Aorta (tissue), 5 donors: ENCODE results near the gene SKP1. TPM values are rescaled to one million over a fixed set of nuclear protein-coding genes. Genes with fewer than 3 reads are reported as not detected.
A peak's percentile ranks its signal among the peaks of the same experiment; 100 is the strongest.
"Not testable (repeated sequence)": the region's sequence is repeated elsewhere in the genome, so short reads cannot be mapped to it uniquely, and the experiment has no call there.

Experiments used
- ATAC-seq: fragments of 200-7000 bp; cut with Tn5 transposase; one replicate; pipeline ENCODE4 v1.9.1; 2022; ENCODE audit warnings: moderate library complexity; ENCODE audit not compliant: low FRiP score
- DNase-seq, 2 donors: peaks; one replicate each; pipeline ENCODE4 v3.0.0-alpha.2; 2020
- H3K27ac ChIP-seq, 2 donors: one replicate each; pipeline ENCODE4 v1.5.1; 2013; ENCODE audit warnings: low read length in 2 of 2, mild to moderate bottlenecking in 2 of 2, moderate library complexity in 2 of 2, control low read depth in 1 of 2, inconsistent platforms in 1 of 2, low read depth in 1 of 2
- H3K27me3 ChIP-seq, 2 donors: one replicate each; pipeline ENCODE4 v1.6.1; 2013; ENCODE audit warnings: control low read depth in 1 of 2, low read length in 1 of 2, mild to moderate bottlenecking in 1 of 2, moderate library complexity in 1 of 2; ENCODE audit not compliant: insufficient read depth in 2 of 2, control insufficient read depth in 1 of 2
- H3K36me3 ChIP-seq, 2 donors: one replicate each; pipeline ENCODE4 v1.6.1; 2013; ENCODE audit warnings: control low read depth in 1 of 2, low read length in 1 of 2, mild to moderate bottlenecking in 1 of 2; ENCODE audit not compliant: insufficient read depth in 2 of 2, control insufficient read depth in 1 of 2
- H3K4me1 ChIP-seq, 2 donors: one replicate each; pipeline ENCODE4 v1.6.1; 2013; ENCODE audit warnings: low read length in 2 of 2, control low read depth in 1 of 2, mild to moderate bottlenecking in 1 of 2, moderate library complexity in 1 of 2; ENCODE audit not compliant: insufficient read depth in 2 of 2, control insufficient read depth in 1 of 2
- H3K4me3 ChIP-seq, 2 donors: one replicate each; pipeline ENCODE4 v1.5.1; 2013; ENCODE audit warnings: low read length in 2 of 2, control low read depth in 1 of 2, mild to moderate bottlenecking in 1 of 2
- H3K9me3 ChIP-seq: one replicate; pipeline ENCODE4 v1.6.1; 2013; ENCODE audit warnings: mild to moderate bottlenecking, low read length; ENCODE audit not compliant: control insufficient read depth
- WGBS, 2 donors: extraction: QIAGEN DNeasy Blood & Tissue Kit; methylation state at CpG; one replicate each; pipeline ENCODE4 v1.1.7; 2013; 5-methylcytosine and 5-hydroxymethylcytosine counted together
- intact Hi-C, 2 donors: fragments of 100-400 bp; cut with DNase I; formaldehyde crosslinking; loops; one replicate each; pipeline versions ENCODE4 v1.14.2 to v1.15.0; 2022
- long read RNA-seq, 2 donors: library from polyadenylated mRNA; unstranded; transcript quantifications; one replicate each; pipeline ENCODE4 v2.0.0, GENCODE V29; 2020 to 2021
- polyA plus RNA-seq, 2 donors: library from polyadenylated mRNA; stranded (reverse); fragments of 200-250 nt; gene quantifications; one replicate each; pipeline ENCODE4 v1.2.3, GENCODE V29; 2013
- total RNA-seq, 2 donors: library from RNA; stranded (reverse); fragmentation: NEBNext Ultra II Directional; extraction: Animal tissue kit (Norgen Biotek cat#: 25700); gene quantifications; one replicate each; pipeline ENCODE4 v1.2.1, GENCODE V29; 2021
- donor health status: healthy with polysubstance abuse.
- donor health status: Bipolar disorder and iron deficiency.
- donor health status: DM: no; HTN: no; CAD: no.
- donor health status: DM: no; HTN: no; CAD: no.
- donor health status: DM: yes; HTN: yes; CAD: no.

The SKP1 gene
- total RNA-seq (100 to 1,000 TPM; 304 to 330 TPM), polyA plus RNA-seq (1,000 to 10,000 TPM in 1 of 2 donors, 100 to 1,000 TPM in 1; 695 to 1,152 TPM)
- long read RNA-seq, donor 1, full-length matches to known transcripts = 500 of 521 reads
- long read RNA-seq, donor 1, partial matches to known transcripts = 15 of 521 reads
- long read RNA-seq, donor 1, other reads (novel, unspliced or antisense) = 6 of 521 reads
- long read RNA-seq, donor 2, full-length matches to known transcripts = 164 of 174 reads
- long read RNA-seq, donor 2, partial matches to known transcripts = 4 of 174 reads
- long read RNA-seq, donor 2, other reads (novel, unspliced or antisense) = 6 of 174 reads

- intact Hi-C loops = loop anchor here in 1 of 2 donors (2.0 to 10.0 kb wide), 2 partner anchors 50 to 198 kb away; partner anchors contain the start of genes PPP2CA and UBE2B
- DNase-seq = peak; percentile 89 to 94
- WGBS, 2 donors = 0% methylated on average over 87 to 92 of the region's 92 CpGs
- no peaks in the 10 kb centered on the region for H3K4me1 ChIP-seq
- peak within 1 kb of the TSS; percentile 90 to 96 for H3K27ac ChIP-seq
- no peaks in the 10 kb centered on the region for H3K9me3 ChIP-seq
- no peaks in the 10 kb centered on the region for H3K27me3 ChIP-seq
- no peaks in the 10 kb centered on the region for H3K36me3 ChIP-seq
- peak within 1 kb of the TSS; percentile 39 to 89 for H3K4me3 ChIP-seq
- ATAC-seq = peak; percentile 96
Measured at GRCh38 chr5:134176511-134177368, at the start of gene SKP1. Gene SKP1 (minus strand): TSS chr5:134176950. CDS start chr5:134174022, 2,928 bp downstream.

GRCh38 chr5:134225780-134226440 lies 49.2 kb upstream of the SKP1 start, which contains the start of gene PPP2CA:
Gene PPP2CA (minus strand): TSS chr5:134226073. CDS start chr5:134225861, 212 bp downstream.
- no peaks in the 10 kb centered on the region for H3K36me3 ChIP-seq
- peak within 1 kb of the TSS; percentile 68 to 73 for H3K4me3 ChIP-seq
- DNase-seq (peak; percentile 99 to 100), ATAC-seq (peak; percentile 98)
- H3K27ac ChIP-seq = peak within 1 kb of the TSS; percentile 88 to 95
- intact Hi-C loops = loop anchor here in 1 of 2 donors (2.0 kb wide), 1 partner anchor 49 kb away; the partner anchor contains the start of gene SKP1
- H3K27me3 ChIP-seq = no peaks in the 10 kb centered on the region
- peaks cover 0 to 3% of the 10 kb centered on the region in 2 donors for H3K4me1 ChIP-seq
- no peaks in the 10 kb centered on the region for H3K9me3 ChIP-seq
- WGBS, 2 donors = 0% methylated on average over 67 to 73 of the region's 73 CpGs

- Histone ChIP-seq H3K36me3 (no peaks in the 10 kb centered on the region), H3K27ac (peak overlapping the region; percentile 88 to 95), H3K27me3 (no peaks in the 10 kb centered on the region), H3K4me1 (peaks cover 0 to 9% of the 10 kb centered on the region in 2 donors), H3K4me3 (peak overlapping the region; percentile 68 to 73), H3K9me3 (no peaks in the 10 kb centered on the region)
- peak; percentile 68 to 90 for DNase-seq
- peak; percentile 67 for ATAC-seq
- intact Hi-C loops = no loop called here
- WGBS, 2 donors = 0% methylated on average over 44 to 49 of the region's 49 CpGs
Measured at GRCh38 chr5:134224888-134225779, 48.4 kb upstream of the SKP1 start.

DNA sequence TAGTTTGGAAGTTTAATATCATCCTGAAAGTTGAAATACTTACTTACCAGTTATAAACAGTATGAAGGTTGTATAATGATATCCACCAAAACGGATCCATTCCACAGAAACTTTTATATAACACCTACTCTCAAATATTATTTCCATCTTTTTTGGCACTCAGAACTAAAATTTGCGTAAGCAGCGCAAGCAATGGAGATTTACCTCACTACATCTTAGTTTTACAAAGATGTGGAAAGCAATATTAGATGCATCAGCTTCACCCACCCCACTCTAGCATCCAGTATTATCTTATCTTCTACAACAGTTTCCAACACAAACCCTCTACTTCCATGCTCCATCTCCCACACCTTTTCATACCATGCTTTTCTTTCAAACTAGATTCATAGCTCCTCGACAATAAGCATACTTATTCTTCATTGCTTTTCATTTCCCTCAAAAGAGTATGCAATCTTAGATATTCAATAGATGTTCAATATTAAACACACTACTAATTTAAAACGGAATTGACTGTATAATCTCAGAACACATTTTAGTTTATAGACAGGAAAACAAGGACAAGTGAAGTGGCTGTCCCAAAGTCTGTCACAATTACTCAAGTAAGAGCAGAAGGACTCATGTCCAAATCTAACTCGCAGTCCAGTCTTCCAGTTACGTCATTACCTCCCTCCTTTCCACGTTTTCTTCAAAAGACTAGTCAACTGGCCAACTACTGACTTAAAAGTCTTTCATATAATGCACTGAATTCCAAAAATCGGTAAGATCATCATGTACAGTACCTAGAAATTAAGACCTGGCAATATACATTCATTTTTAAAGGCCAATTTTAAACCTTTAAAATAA lies 46.9 kb upstream of the SKP1 start:
- no peak for DNase-seq
- intact Hi-C loops = no loop called here
- WGBS, 2 donors = 28 to 31% methylated on average over 9 of the region's 9 CpGs
- Histone ChIP-seq H3K36me3 (no peaks in the 10 kb centered on the region), H3K4me3 (peak overlapping the region; percentile 68 to 73), H3K9me3 (no peaks in the 10 kb centered on the region), H3K4me1 (peaks cover 0 to 9% of the 10 kb centered on the region in 2 donors), H3K27me3 (no peaks in the 10 kb centered on the region), H3K27ac (peak overlapping the region in 1 of 2 donors; percentile 18)
- no peak for ATAC-seq

- DNase-seq, intact Hi-C loops, H3K27me3 ChIP-seq, H3K36me3 ChIP-seq, H3K9me3 ChIP-seq, ATAC-seq, H3K27ac ChIP-seq, H3K4me3 ChIP-seq, H3K4me1 ChIP-seq: not testable (repeated sequence)
- 87 to 92% methylated on average over 5 of the region's 5 CpGs for WGBS, 2 donors
Measured at GRCh38 chr5:134221690-134222089, 44.9 kb upstream of the SKP1 start.

DNA sequence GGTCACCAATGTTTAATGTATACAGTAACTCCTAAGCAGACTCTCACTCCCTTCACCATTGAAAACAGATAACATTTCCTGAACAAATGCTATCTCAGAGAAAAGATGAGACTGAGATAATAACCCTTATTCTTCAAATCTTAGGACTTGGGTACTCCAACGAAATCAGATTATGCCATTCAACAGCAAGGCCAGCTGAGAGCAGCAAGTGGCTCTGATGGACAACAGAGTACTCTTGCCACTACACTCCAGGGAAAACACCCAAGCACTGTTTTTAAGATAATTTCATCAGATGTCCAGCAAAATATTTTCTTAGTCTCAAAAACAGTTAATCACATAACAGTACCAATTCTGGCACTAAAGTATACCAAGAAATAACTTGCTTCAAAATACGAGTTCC lies 39.0 kb upstream of the SKP1 start:
- Histone ChIP-seq H3K4me3 (no peak overlapping the region), H3K9me3 (peaks cover 3% of the 10 kb centered on the region), H3K36me3 (no peaks in the 10 kb centered on the region), H3K4me1 (peaks cover 0 to 4% of the 10 kb centered on the region in 2 donors), H3K27me3 (no peaks in the 10 kb centered on the region), H3K27ac (no peak overlapping the region)
- intact Hi-C loops = no loop called here
- WGBS, 2 donors = 55 to 71% methylated on average over 2 of the region's 2 CpGs
- DNase-seq (no peak), ATAC-seq (no peak)

GRCh38 chr5:134211263-134212031 lies 34.7 kb upstream of the SKP1 start:
- H3K27me3 ChIP-seq, ATAC-seq, H3K27ac ChIP-seq, intact Hi-C loops, H3K36me3 ChIP-seq, DNase-seq, H3K9me3 ChIP-seq, H3K4me1 ChIP-seq, H3K4me3 ChIP-seq: not testable (repeated sequence)
- WGBS, 2 donors = 74 to 80% methylated on average over 14 of the region's 14 CpGs
